Measurements from ENCODE around the gene KLHL29. TPM values are rescaled to one million over a fixed set of nuclear protein-coding genes. Genes with fewer than 3 reads are reported as not detected.

KLHL29 gene
- total RNA-seq, 1 experiment from 2014 or later = 1.9 TPM

DNA sequence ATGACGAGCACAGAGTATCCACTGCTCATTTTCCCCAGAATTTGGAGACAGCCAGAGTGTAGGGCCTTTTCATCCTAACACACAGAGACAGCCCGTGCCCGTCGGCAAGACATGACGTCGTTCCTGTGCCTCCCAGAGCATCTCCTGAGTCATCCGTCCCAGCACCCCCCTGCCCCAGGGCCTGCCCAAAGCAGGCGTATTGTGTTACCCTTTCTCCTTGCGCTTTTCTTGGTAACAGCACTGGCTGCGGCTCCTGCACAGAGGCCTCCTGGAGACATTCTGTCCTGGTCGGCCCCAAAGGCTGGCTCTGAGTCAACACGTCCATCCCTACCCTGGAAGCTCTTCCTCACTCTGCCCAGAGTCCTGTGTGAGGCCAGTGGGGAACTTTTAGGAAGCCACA is 217.1 kb downstream of the KLHL29 start:
- Histone ChIP-seq H3K27ac (peak overlapping the region; percentile 74), H3K4me1 (replicated peaks) (peaks cover 25% of the 10 kb centered on the region), H3K4me3 (no peak overlapping the region), H3K9me3 (replicated peaks) (peaks cover 12% of the 10 kb centered on the region), H3K36me3 (no peaks in the 10 kb centered on the region), H3K27me3 (replicated peaks) (no peaks in the 10 kb centered on the region)
- peak; percentile 85 to 94 for DNase-seq (ENCODE audit: low read depth in 1 of 2, low spot score in 2 of 2)

- Histone ChIP-seq H3K27me3 (replicated peaks) (no peaks in the 10 kb centered on the region), H3K27ac (peak overlapping the region; percentile 74), H3K4me3 (no peak overlapping the region), H3K4me1 (replicated peaks) (peaks cover 29% of the 10 kb centered on the region), H3K36me3 (no peaks in the 10 kb centered on the region), H3K9me3 (replicated peaks) (peaks cover 12% of the 10 kb centered on the region)
- DNase-seq (ENCODE audit: low read depth in 1 of 2, low spot score in 2 of 2) = no peak
These were observed 218.2 kb downstream of the KLHL29 start for GRCh38 chr2:23603156-23603555.

DNA sequence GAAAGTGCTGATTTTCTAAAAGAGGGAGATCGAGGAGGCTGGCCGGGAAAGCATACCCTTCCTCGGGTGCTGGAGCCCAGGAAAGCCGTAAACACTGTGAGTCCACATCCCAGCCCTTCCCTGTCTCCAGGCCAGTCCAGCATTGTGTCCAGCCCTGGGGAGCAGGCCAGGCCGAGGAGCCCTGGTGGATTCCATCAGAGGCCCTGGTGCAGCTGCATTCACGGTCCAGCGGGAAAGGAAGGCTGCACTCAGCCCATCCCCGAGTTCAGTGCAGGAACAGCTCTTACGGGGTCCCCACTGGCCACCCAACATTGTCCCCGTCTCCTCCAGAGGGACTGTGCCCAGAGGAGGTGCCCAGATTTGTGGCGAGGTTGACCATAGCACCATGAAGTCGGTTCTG is 218.6 kb downstream of the KLHL29 start:
- H3K36me3 ChIP-seq = no peaks in the 10 kb centered on the region
- H3K27me3 ChIP-seq (replicated peaks) = no peaks in the 10 kb centered on the region
- H3K27ac ChIP-seq = no peak overlapping the region
- DNase-seq (ENCODE audit: low read depth in 1 of 2, low spot score in 2 of 2) = no peak
- H3K4me1 ChIP-seq (replicated peaks) = peaks cover 29% of the 10 kb centered on the region
- no peak overlapping the region for H3K4me3 ChIP-seq
- peaks cover 12% of the 10 kb centered on the region for H3K9me3 ChIP-seq (replicated peaks)

DNA sequence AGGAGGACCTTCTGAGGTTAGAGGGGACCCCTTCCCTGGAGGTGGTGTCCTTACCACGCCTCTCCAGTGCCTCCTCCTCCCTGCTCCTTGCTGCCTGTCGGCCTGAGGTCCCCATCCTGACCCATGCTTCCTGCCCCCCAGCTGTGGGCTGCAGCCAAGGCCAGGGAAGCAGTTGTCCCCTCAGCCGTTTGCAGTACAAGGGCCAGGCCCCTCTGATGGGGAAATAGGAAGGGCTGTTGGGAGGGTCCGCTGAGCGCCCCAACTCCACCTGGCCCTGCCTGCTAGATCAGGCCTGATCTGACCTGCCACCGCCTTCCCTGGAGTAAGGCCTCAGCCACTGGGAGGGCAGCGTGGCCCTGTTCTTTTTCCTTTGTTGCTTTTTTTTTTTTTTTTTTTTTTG is 219.8 kb downstream of the KLHL29 start:
- H3K4me3 ChIP-seq = no peak overlapping the region
- DNase-seq (ENCODE audit: low read depth in 1 of 2, low spot score in 2 of 2) = no peak

GRCh38 chr2:23605236-23605635 is 220.3 kb downstream of the KLHL29 start:
- Histone ChIP-seq H3K27ac (no peak overlapping the region), H3K4me3 (no peak overlapping the region)

More for the DNA sequence above, 219.8 kb downstream of the KLHL29 start:
- no peak overlapping the region for H3K27ac ChIP-seq
- H3K4me1 ChIP-seq (replicated peaks) = peaks cover 29% of the 10 kb centered on the region
- H3K36me3 ChIP-seq = no peaks in the 10 kb centered on the region
- H3K9me3 ChIP-seq (replicated peaks) = peaks cover 12% of the 10 kb centered on the region
- H3K27me3 ChIP-seq (replicated peaks) = no peaks in the 10 kb centered on the region

GRCh38 chr2:23606196-23606595 is 221.2 kb downstream of the KLHL29 start:
- Histone ChIP-seq H3K27me3 (replicated peaks) (no peaks in the 10 kb centered on the region), H3K27ac (no peak overlapping the region), H3K9me3 (replicated peaks) (peaks cover 19% of the 10 kb centered on the region), H3K4me1 (replicated peaks) (peaks cover 24% of the 10 kb centered on the region), H3K36me3 (no peaks in the 10 kb centered on the region), H3K4me3 (no peak overlapping the region)
- DNase-seq (ENCODE audit: low read depth in 1 of 2, low spot score in 2 of 2) = no peak

More at GRCh38 chr2:23605236-23605635, 220.3 kb downstream of the KLHL29 start:
- Histone ChIP-seq H3K9me3 (replicated peaks) (peaks cover 14% of the 10 kb centered on the region), H3K27me3 (replicated peaks) (no peaks in the 10 kb centered on the region), H3K36me3 (no peaks in the 10 kb centered on the region), H3K4me1 (replicated peaks) (peaks cover 29% of the 10 kb centered on the region)
- no peak for DNase-seq (ENCODE audit: low read depth in 1 of 2, low spot score in 2 of 2)

DNA sequence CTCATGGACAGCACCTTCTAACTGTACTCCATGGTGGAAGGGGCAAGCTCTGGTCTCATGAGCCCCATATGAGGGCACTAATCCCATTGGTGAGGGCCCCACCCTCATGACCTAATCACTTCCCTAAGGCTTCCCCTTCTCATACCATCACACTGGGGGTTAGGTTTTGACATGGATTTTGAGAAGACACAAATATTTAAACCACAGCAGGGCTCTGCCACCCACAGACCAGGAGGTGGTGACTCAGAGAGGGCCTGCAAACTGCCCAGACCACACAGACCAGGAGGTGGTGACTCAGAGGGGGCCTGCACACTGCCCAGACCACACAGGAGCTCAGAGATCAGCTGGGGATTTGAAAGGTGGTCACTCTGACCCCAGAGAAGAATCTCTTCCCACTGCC is 222.0 kb downstream of the KLHL29 start:
- H3K27ac ChIP-seq = no peak overlapping the region
- DNase-seq (ENCODE audit: low read depth in 1 of 2, low spot score in 2 of 2) = peak; percentile 67 to 79

GRCh38 chr2:23607925-23608324 is 222.9 kb downstream of the KLHL29 start:
- peaks cover 19% of the 10 kb centered on the region for H3K9me3 ChIP-seq (replicated peaks)
- no peaks in the 10 kb centered on the region for H3K27me3 ChIP-seq (replicated peaks)
- DNase-seq (ENCODE audit: low read depth in 1 of 2, low spot score in 2 of 2) = no peak
- H3K4me1 ChIP-seq (replicated peaks) = peaks cover 7% of the 10 kb centered on the region
- no peaks in the 10 kb centered on the region for H3K36me3 ChIP-seq
- H3K4me3 ChIP-seq = no peak overlapping the region
- no peak overlapping the region for H3K27ac ChIP-seq

More for the DNA sequence above, 222.0 kb downstream of the KLHL29 start:
- H3K4me3 ChIP-seq = no peak overlapping the region
- no peaks in the 10 kb centered on the region for H3K36me3 ChIP-seq
- no peaks in the 10 kb centered on the region for H3K27me3 ChIP-seq (replicated peaks)
- H3K4me1 ChIP-seq (replicated peaks) = peaks cover 16% of the 10 kb centered on the region
- peaks cover 19% of the 10 kb centered on the region for H3K9me3 ChIP-seq (replicated peaks)

- H3K36me3 ChIP-seq = no peaks in the 10 kb centered on the region
- DNase-seq (ENCODE audit: low read depth in 1 of 2, low spot score in 2 of 2) = no peak
- H3K27me3 ChIP-seq (replicated peaks) = no peaks in the 10 kb centered on the region
- peaks cover 19% of the 10 kb centered on the region for H3K9me3 ChIP-seq (replicated peaks)
- no peak overlapping the region for H3K27ac ChIP-seq
- 0 out of 2 replicates have a peak, but pooled peaks cover 4% of the 10 kb centered on the region for H3K4me1 ChIP-seq (replicated peaks)
- H3K4me3 ChIP-seq = no peak overlapping the region
These were observed 224.3 kb downstream of the KLHL29 start for GRCh38 chr2:23609254-23609653.

- Histone ChIP-seq H3K27me3 (replicated peaks) (no peaks in the 10 kb centered on the region), H3K4me1 (replicated peaks) (0 out of 2 replicates have a peak, but pooled peaks cover 4% of the 10 kb centered on the region), H3K27ac (no peak overlapping the region), H3K36me3 (no peaks in the 10 kb centered on the region), H3K4me3 (no peak overlapping the region), H3K9me3 (replicated peaks) (peaks cover 8% of the 10 kb centered on the region)
- DNase-seq (ENCODE audit: low read depth in 1 of 2, low spot score in 2 of 2) = no peak
These were observed 226.9 kb downstream of the KLHL29 start for GRCh38 chr2:23611839-23612238.

DNA sequence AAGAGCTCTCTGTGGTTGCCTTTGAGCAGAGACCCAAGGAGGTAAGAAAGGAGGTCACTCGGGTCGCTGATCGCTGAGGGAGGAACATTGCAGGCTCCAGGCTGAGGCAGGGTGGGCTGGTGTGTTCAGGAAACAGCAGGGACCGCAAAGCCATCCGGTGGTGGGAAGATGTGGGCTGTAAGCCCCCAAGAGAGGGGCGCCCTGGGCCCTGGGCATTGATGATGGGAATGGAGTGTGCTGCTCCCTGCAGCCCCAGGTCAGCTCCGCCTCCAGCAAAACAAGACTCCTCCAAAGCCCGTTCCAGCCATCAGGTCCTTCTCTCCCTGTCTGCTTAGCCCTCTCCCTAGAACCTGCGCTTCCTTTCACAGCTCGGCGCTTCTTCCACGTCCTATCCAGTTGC is 229.7 kb downstream of the KLHL29 start:
- H3K4me1 ChIP-seq (replicated peaks) = peaks cover 18% of the 10 kb centered on the region
- H3K27me3 ChIP-seq (replicated peaks) = no peaks in the 10 kb centered on the region
- no peaks in the 10 kb centered on the region for H3K36me3 ChIP-seq
- peaks cover 7% of the 10 kb centered on the region for H3K9me3 ChIP-seq (replicated peaks)
- H3K27ac ChIP-seq = no peak overlapping the region
- H3K4me3 ChIP-seq = no peak overlapping the region
- DNase-seq (ENCODE audit: low read depth in 1 of 2, low spot score in 2 of 2) = no peak

- H3K4me1 ChIP-seq (replicated peaks) = peaks cover 19% of the 10 kb centered on the region
These were observed 230.4 kb downstream of the KLHL29 start for GRCh38 chr2:23615216-23616020.

GRCh38 chr2:23616630-23617029 is 231.7 kb downstream of the KLHL29 start:
- peaks cover 31% of the 10 kb centered on the region for H3K4me1 ChIP-seq (replicated peaks)
- H3K9me3 ChIP-seq (replicated peaks) = no peaks in the 10 kb centered on the region; the same call in 1 of the 2 replicates
- no peak overlapping the region for H3K4me3 ChIP-seq
- no peak overlapping the region for H3K27ac ChIP-seq
- DNase-seq (ENCODE audit: low read depth in 1 of 2, low spot score in 2 of 2) = no peak
- no peaks in the 10 kb centered on the region for H3K36me3 ChIP-seq
- no peaks in the 10 kb centered on the region for H3K27me3 ChIP-seq (replicated peaks)

More at GRCh38 chr2:23615216-23616020, 230.4 kb downstream of the KLHL29 start:
- DNase-seq (ENCODE audit: low read depth in 1 of 2, low spot score in 2 of 2) = no peak
- H3K27ac ChIP-seq = no peak overlapping the region
- H3K36me3 ChIP-seq = no peaks in the 10 kb centered on the region
- no peak overlapping the region for H3K4me3 ChIP-seq
- H3K9me3 ChIP-seq (replicated peaks) = peaks cover 4% of the 10 kb centered on the region
- no peaks in the 10 kb centered on the region for H3K27me3 ChIP-seq (replicated peaks)

- H3K4me3 ChIP-seq = no peak overlapping the region
- no peaks in the 10 kb centered on the region for H3K36me3 ChIP-seq
- H3K4me1 ChIP-seq (replicated peaks) = peaks cover 33% of the 10 kb centered on the region
- H3K27ac ChIP-seq = no peak overlapping the region
- DNase-seq (ENCODE audit: low read depth in 1 of 2, low spot score in 2 of 2) = no peak
- H3K9me3 ChIP-seq (replicated peaks) = no peaks in the 10 kb centered on the region
- no peaks in the 10 kb centered on the region for H3K27me3 ChIP-seq (replicated peaks)
These were observed 232.3 kb downstream of the KLHL29 start for GRCh38 chr2:23617167-23617810.

Data from SJSA1 (cell line).